ENCODE measurements around the gene CDR2. TPM values are rescaled to one million over a fixed set of nuclear protein-coding genes. Genes with fewer than 3 reads are reported as not detected.

CDR2 gene
- total and polyA plus RNA-seq, 9 of the 15 experiments (the other 6 are each of a cell fraction or from before 2014, with no cell fraction given): 4.6 to 30.3 (median 19.9) TPM

DNA sequence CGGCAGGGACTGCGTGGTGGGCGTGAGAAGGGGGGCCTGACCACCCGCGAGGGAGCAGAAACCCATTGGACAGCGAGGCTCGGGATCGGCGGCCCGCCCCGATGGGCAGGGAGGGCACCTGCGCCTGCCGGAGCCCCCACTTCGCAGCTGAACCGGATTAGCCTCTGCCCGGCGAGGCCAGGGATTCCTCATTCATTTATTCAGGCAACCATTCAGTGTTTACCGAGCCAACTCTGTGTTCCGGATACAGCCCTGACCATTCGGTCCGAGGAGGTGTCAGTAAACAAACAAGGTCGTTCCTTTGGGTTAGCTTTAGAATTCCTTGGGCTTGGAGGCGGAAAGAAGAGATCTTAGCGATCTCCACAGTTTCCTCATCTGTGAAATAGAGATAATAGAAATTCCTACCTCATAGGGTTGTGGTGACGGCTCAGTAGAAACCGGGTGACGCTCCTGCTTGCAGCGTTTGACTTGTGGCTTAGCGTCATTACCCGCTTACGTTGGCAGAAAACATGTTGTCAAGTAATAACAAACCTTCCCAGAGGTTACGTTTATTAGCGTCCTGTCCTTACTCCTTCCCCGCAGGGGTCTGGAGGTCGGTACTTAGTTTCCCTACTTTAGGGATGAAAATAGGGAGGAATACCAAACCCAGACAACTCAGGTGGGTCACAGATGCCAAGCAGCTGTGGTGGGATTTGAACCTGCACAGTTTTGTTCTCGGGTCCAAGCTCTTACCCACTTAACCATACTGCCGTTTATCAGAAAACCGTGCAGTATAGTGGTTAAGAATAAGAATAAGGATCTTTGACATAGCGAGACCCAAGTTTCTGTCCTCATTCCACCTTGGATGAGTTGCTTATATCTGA lies 76.3 kb downstream of the CDR2 start (continued):
- TF ChIP-seq, protein P1, sequence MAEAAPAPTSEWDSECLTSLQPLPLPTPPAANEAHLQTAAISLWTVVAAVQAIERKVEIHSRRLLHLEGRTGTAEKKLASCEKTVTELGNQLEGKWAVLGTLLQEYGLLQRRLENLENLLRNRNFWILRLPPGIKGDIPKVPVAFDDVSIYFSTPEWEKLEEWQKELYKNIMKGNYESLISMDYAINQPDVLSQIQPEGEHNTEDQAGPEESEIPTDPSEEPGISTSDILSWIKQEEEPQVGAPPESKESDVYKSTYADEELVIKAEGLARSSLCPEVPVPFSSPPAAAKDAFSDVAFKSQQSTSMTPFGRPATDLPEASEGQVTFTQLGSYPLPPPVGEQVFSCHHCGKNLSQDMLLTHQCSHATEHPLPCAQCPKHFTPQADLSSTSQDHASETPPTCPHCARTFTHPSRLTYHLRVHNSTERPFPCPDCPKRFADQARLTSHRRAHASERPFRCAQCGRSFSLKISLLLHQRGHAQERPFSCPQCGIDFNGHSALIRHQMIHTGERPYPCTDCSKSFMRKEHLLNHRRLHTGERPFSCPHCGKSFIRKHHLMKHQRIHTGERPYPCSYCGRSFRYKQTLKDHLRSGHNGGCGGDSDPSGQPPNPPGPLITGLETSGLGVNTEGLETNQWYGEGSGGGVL (CRISPR knock-in tag; IDR thresholded peaks at IDR 0.05): no peak
- TF ChIP-seq ATF1 (CRISPR knock-in tag; IDR thresholded peaks at IDR 0.05) (no peak), ATF1 (tag; IDR thresholded peaks at IDR 0.05) (peak; percentile 96), PHB (CRISPR knock-in tag; IDR thresholded peaks at IDR 0.05) (peak; percentile 68; the same call in 1 of the 2 replicates), EGR1 (conservative IDR thresholded peaks at IDR 0.05) (no peak), POLR2B (IDR thresholded peaks at IDR 0.05; ENCODE audit: low read depth, partially characterized antibody) (peak; percentile 75), ZNF347 (CRISPR knock-in tag; IDR thresholded peaks at IDR 0.05; ENCODE audit: low read depth) (no peak), ZNF197 (CRISPR knock-in tag; IDR thresholded peaks at IDR 0.05; ENCODE audit: low read depth) (no peak; the same call in 1 of the 2 replicates), PHTF2 (CRISPR knock-in tag; IDR thresholded peaks at IDR 0.05) (0 out of 2 replicates have a peak, but pooled peaks have one; percentile 26), ZSCAN29 (IDR thresholded peaks at IDR 0.05) (peak; percentile 14; the same call in 1 of the 2 replicates), CREM (IDR thresholded peaks at IDR 0.05; ENCODE audit: low read depth) (peak; percentile 96), ZNF57 (CRISPR knock-in tag; IDR thresholded peaks at IDR 0.05) (no peak), NELFE (IDR thresholded peaks at IDR 0.05; ENCODE audit: insufficient read depth, insufficient read length) (no peak), SMARCB1 (IDR thresholded peaks at IDR 0.05; ENCODE audit: insufficient read length, low read depth) (peak; percentile 57)
- TF ChIP-seq, protein P2, sequence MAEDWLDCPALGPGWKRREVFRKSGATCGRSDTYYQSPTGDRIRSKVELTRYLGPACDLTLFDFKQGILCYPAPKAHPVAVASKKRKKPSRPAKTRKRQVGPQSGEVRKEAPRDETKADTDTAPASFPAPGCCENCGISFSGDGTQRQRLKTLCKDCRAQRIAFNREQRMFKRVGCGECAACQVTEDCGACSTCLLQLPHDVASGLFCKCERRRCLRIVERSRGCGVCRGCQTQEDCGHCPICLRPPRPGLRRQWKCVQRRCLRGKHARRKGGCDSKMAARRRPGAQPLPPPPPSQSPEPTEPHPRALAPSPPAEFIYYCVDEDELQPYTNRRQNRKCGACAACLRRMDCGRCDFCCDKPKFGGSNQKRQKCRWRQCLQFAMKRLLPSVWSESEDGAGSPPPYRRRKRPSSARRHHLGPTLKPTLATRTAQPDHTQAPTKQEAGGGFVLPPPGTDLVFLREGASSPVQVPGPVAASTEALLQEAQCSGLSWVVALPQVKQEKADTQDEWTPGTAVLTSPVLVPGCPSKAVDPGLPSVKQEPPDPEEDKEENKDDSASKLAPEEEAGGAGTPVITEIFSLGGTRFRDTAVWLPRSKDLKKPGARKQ (CRISPR knock-in tag; IDR thresholded peaks at IDR 0.05): no peak
- TF ChIP-seq, protein P3, sequence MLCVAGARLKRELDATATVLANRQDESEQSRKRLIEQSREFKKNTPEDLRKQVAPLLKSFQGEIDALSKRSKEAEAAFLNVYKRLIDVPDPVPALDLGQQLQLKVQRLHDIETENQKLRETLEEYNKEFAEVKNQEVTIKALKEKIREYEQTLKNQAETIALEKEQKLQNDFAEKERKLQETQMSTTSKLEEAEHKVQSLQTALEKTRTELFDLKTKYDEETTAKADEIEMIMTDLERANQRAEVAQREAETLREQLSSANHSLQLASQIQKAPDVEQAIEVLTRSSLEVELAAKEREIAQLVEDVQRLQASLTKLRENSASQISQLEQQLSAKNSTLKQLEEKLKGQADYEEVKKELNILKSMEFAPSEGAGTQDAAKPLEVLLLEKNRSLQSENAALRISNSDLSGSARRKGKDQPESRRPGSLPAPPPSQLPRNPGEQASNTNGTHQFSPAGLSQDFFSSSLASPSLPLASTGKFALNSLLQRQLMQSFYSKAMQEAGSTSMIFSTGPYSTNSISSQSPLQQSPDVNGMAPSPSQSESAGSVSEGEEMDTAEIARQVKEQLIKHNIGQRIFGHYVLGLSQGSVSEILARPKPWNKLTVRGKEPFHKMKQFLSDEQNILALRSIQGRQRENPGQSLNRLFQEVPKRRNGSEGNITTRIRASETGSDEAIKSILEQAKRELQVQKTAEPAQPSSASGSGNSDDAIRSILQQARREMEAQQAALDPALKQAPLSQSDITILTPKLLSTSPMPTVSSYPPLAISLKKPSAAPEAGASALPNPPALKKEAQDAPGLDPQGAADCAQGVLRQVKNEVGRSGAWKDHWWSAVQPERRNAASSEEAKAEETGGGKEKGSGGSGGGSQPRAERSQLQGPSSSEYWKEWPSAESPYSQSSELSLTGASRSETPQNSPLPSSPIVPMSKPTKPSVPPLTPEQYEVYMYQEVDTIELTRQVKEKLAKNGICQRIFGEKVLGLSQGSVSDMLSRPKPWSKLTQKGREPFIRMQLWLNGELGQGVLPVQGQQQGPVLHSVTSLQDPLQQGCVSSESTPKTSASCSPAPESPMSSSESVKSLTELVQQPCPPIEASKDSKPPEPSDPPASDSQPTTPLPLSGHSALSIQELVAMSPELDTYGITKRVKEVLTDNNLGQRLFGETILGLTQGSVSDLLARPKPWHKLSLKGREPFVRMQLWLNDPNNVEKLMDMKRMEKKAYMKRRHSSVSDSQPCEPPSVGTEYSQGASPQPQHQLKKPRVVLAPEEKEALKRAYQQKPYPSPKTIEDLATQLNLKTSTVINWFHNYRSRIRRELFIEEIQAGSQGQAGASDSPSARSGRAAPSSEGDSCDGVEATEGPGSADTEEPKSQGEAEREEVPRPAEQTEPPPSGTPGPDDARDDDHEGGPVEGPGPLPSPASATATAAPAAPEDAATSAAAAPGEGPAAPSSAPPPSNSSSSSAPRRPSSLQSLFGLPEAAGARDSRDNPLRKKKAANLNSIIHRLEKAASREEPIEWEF (CRISPR knock-in tag; IDR thresholded peaks at IDR 0.05): no peak
